DOHH2 (cell line): Measurements from ENCODE around the gene TMEM131.

Experiments
- CTCF ChIP-seq: fragments of 200-600 bp; sonication (generic); IDR thresholded peaks from one replicate; pipeline ENCODE4 v1.5.1; 2014; ENCODE audit warnings: antibody characterized with exemption, mild to moderate bottlenecking, low read depth, low read length; ENCODE audit not compliant: poor library complexity, severe bottlenecking
- EZH2phosphoT487 ChIP-seq: fragments of 200-600 bp; sonication (generic); IDR thresholded peaks from 2 replicates; pipeline ENCODE4 v1.6.1; 2017; ENCODE audit warnings: borderline replicate concordance, mild to moderate bottlenecking, antibody characterized with exemption, low read length, moderate library complexity, mixed read lengths

GRCh38 chr2:97928591-97928990, 67.2 kb downstream of the TMEM131 start:
- TF ChIP-seq CTCF (no peak), EZH2phosphoT487 (no peak)
